Measurements from ENCODE around the gene ADGRV1. TPM values are rescaled to one million over a fixed set of nuclear protein-coding genes. Genes with fewer than 3 reads are reported as not detected.

ADGRV1 gene
- total RNA-seq, 1 experiment from 2014 or later, result 64.8 TPM

DNA sequence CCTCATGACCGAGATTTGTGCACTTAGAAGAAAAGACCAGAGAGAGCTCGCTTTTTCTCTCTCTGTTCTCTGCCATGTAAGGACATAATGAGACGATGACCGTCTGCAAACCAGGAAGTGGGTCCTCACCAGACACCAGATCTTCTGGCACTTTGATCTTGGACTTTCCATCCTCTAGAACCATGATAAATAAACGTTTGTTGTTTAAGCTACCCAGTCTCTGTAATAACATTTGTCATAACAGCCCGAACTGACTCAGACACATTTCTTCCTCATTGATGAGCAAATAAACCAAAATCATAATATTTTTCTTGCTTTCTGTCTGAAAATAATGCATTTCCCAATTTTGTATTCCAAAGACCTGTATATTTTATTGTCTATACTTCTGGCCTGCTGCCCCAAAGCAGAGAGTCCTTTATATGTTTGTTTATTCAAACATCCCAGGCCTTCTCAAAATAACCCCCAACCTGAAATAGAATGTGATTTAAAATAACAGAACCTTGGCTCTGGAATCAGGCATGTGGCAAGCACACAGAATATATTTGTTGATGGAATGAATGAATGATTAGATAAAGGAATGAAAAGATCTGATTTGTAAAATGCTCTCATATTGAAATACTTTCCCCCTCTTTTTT lies 396.5 kb downstream of the ADGRV1 start:
- no peak overlapping the region for H2BK5ac ChIP-seq (ENCODE audit: insufficient read length, low read length)
- H3K4me2 ChIP-seq (ENCODE audit: insufficient read depth, insufficient read length, low read length), result no peak overlapping the region
- no CpG with 5 or more reads among the region's 6 CpGs for WGBS (ENCODE audit: extremely low coverage, insufficient read length, low lambda C conversion rate)
- no peaks in the 10 kb centered on the region for H3K79me2 ChIP-seq (ENCODE audit: insufficient read depth, low read length)
- no peak overlapping the region for H2AFZ ChIP-seq (ENCODE audit: low read length)
- H3K23ac ChIP-seq (ENCODE audit: insufficient read length, low read depth, low read length), result no peak overlapping the region
- H4K20me1 ChIP-seq (ENCODE audit: control insufficient read depth, insufficient read depth, insufficient read length), result no peaks in the 10 kb centered on the region
- TF ChIP-seq, protein P1, sequence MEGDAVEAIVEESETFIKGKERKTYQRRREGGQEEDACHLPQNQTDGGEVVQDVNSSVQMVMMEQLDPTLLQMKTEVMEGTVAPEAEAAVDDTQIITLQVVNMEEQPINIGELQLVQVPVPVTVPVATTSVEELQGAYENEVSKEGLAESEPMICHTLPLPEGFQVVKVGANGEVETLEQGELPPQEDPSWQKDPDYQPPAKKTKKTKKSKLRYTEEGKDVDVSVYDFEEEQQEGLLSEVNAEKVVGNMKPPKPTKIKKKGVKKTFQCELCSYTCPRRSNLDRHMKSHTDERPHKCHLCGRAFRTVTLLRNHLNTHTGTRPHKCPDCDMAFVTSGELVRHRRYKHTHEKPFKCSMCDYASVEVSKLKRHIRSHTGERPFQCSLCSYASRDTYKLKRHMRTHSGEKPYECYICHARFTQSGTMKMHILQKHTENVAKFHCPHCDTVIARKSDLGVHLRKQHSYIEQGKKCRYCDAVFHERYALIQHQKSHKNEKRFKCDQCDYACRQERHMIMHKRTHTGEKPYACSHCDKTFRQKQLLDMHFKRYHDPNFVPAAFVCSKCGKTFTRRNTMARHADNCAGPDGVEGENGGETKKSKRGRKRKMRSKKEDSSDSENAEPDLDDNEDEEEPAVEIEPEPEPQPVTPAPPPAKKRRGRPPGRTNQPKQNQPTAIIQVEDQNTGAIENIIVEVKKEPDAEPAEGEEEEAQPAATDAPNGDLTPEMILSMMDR (conservative IDR thresholded peaks at IDR 0.05), result no peak
- Mint-ChIP-seq H3K27ac (peak overlapping the region; percentile 55 to 71 (median 69); a peak in 3 of 7 replicates), H3K9me3 (no peaks in the 10 kb centered on the region), H3K4me1 (no peaks in the 10 kb centered on the region), H3K4me3 (no peak overlapping the region), H3K36me3 (ENCODE audit: insufficient read depth in 1 of 3, low read depth in 3 of 3) (no peaks in the 10 kb centered on the region), H3K27me3 (ENCODE audit: low read depth) (no peaks in the 10 kb centered on the region)
- H4K8ac ChIP-seq (replicated peaks; ENCODE audit: insufficient read length, low read depth, low read length), result no peak overlapping the region
- H2BK20ac ChIP-seq (ENCODE audit: low read depth, low read length, poor library complexity, severe bottlenecking), result no peak overlapping the region
- no peak overlapping the region for H4K5ac ChIP-seq (ENCODE audit: insufficient read length, low read depth, low read length)
- H2BK15ac ChIP-seq (ENCODE audit: low read depth, low read length), result no peak overlapping the region
- no peak overlapping the region for H3K56ac ChIP-seq (ENCODE audit: insufficient read length, low read depth, low read length)
- no peak overlapping the region for H3K14ac ChIP-seq (ENCODE audit: insufficient read depth, low read length)
- H2BK120ac ChIP-seq (ENCODE audit: low read depth, low read length, poor library complexity, severe bottlenecking), result no peak overlapping the region
- DNase-seq, result no peak
- no peak overlapping the region for H2AK5ac ChIP-seq (ENCODE audit: insufficient read length, low read length)
- no peak overlapping the region for H3K18ac ChIP-seq (ENCODE audit: insufficient read length, low read depth, low read length)
- H3K4ac ChIP-seq (ENCODE audit: low read depth, low read length), result no peak overlapping the region
- no peak overlapping the region for H4K91ac ChIP-seq (ENCODE audit: insufficient read length, low read depth, low read length)
- no peaks in the 10 kb centered on the region for H3K23me2 ChIP-seq (ENCODE audit: insufficient read length, low read depth, low read length, poor library complexity, severe bottlenecking)
- H3K79me1 ChIP-seq (ENCODE audit: insufficient read depth, low read depth, low read length, poor library complexity, severe bottlenecking), result no peaks in the 10 kb centered on the region
- no peaks in the 10 kb centered on the region for H3K9me3 ChIP-seq (ENCODE audit: control insufficient read depth, low read depth, low read length)
- H2BK12ac ChIP-seq (ENCODE audit: insufficient read length, low read depth, low read length), result no peak overlapping the region
- no peaks in the 10 kb centered on the region for H3K4me1 ChIP-seq (ENCODE audit: insufficient read depth, low read length)
- H3K27me3 ChIP-seq (ENCODE audit: insufficient read depth, low read length), result no peaks in the 10 kb centered on the region
- H3T11ph ChIP-seq (ENCODE audit: low read length), result no peak overlapping the region
- no peak overlapping the region for H3K27ac ChIP-seq (ENCODE audit: insufficient read length, low read depth, low read length)
- H3K9ac ChIP-seq (ENCODE audit: extremely low read depth, insufficient read length, low read length), result no peak overlapping the region

Data from H9 (cell line).